ENCODE measurements around the gene LMNA.
A peak's percentile ranks its signal among the peaks of the same experiment; 100 is the strongest.

LMNA gene

DNA sequence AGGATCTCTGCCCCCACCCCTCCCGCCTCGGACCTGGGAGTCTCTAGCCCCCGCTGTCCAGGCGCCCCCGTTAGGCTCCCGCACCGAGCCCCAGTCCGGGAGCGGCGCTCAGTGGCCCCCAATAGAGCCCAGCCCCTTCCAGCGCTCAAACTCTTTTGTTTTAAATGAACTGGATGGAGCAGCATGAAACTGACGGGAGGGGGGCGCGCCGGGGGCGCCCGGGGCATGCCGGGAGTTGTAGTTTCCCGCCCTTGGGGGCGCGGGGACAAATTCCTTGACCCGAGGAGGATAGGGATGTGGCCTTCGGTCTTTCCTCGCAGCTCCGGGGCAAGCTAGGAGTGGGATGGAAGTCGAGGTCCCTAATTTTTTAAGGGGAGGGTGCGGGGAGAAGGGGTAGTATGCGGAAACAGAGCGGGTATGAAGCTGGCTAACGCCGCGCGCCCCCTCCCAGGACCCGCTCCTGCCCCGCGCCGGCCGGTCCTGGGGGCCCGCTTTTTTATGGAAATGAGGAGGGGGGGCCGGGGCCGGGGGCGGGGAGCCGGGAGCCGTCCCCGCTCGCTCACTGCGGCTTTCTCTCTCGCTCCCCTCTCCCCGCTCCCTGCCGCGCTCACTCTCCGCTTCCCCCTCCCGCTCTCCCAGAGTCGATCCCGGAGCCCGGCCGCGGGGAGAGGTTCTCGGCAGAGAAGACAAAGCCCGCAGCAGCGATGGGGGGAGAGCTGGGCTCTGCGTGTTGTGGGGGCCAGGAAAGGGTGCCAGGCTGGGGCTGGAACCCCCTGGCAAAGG is 32.0 kb upstream of the LMNA start, which contains the start of gene MEX3A:
Gene MEX3A, minus strand, starts transcription at position 157 of the 783 bp plus-strand sequence. CDS start 467 bp downstream, outside the sequence.
- DNase-seq (ENCODE audit: low spot score), result peak; percentile 98

DNA sequence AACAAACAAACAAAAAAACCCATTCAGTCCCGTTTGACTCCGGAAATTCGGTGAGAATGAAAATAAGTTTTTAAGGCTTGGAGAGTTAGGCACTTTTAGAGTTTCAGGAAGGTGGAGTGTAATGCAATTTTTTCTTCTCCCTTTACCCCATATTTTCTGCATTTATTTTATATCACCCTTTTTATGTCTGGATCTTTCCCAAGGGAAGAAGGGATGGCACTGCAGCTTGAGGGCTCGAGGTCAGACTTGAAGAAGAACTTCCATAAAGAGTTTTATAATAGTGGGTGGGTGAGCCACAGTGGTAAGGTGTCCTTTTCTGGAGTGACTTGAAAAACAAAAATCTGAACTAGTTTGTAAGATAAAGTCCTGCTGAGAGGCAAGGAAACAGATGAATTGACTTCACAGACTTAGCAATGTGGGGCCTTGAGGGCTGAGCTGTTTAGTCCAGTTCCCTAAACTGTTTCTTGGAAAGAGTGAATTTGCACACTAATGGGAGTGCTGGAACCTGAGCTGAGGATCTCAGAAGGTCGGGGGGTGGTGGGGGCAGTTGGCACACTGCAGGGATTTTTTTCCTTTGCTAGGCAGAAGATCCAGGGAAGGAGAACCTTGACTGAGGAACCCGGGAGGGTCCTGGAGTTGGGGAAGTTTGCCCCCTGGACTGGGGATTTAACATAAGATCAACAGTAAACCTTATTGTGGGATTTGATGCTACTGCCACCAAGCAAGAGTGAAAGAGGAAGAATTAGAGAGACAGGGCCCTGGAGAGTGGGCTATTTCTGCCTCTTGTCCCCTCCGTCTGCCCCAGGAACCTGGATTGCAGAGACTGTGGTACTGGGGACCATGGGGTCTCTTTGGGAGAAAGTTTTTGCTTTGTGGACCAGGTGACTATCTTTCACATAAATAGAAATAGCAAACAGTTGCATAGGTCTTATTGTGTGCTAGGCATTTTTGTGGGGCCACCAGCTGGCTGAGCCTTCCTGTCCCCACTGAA is 30.4 kb upstream of the LMNA start:
- DNase-seq (ENCODE audit: low spot score), result no peak

DNA sequence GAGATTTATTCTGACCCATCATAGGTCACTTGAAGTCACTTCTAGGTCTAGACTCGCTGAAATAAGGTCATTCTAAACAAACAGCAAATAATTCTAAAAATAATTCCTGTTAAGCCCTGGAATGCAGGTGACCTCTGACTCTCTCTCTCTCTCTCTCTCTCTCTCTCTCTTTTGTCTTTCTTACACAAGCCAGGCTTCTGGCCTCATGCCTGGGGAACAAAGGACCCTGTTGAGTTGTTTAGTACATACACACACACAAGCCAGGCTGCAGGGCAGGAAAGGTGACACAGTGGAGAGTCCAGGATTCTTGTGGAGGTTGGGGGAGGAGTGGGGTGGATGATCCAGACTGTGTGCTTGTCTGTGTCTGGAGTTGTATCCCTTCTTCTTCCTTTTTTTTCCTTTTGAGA is 28.3 kb upstream of the LMNA start:
- no peak for DNase-seq (ENCODE audit: low spot score)

DNA sequence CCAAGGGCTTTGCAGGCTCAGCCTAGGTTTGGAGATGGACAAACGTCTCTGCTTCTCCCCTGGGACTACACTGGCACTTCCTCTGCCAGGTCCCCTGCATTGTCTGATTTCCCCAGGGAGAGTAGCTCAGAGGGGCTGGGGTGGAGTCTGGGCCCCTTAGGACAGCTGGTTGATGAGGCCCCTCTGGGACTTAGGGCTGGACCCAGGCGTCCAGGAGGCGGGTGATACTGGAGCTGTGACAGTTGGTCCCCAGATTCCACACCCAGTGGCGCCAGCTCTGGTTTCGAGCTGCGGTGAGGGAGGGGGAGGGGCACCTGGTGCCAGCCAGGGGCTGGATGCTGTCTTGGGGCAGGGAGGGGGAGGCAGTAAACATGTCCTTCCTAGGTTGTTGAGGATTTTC is 24.8 kb upstream of the LMNA start:
- DNase-seq (ENCODE audit: low spot score), result no peak

DNA sequence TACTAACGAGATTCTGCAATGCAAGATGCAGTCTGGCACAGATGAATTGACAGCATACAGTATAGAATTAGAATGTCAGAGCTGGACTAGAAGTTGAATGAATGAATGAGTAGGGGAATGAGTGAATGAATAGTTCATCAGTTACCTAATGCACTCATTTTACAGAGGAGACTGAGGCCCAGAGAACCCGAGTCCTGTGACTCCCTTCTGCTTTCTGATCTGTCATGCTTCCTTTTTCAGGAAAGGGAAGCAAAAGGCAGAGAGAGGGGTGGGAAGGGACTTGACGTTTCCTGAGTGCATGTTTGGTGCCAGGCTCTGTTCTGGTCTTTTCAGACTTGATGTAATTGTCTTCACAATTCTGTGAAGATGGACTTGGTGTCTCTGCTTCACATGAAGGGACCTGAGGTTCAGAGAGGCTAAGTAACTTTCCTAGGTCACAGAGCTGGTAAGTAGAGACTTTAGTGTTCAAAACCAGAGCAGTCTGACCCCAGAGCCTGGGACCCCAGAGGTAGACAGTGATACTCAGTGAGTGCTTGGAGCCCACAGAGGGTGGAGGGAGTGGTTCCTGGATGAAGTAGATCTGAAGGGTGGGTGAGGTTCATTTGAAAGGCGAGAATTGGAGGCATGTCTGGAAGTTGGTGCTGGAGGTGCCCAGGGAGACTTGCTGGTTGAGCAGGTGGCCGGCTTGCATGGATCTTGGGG is 24.2 kb upstream of the LMNA start:
- no peak for DNase-seq (ENCODE audit: low spot score)

DNA sequence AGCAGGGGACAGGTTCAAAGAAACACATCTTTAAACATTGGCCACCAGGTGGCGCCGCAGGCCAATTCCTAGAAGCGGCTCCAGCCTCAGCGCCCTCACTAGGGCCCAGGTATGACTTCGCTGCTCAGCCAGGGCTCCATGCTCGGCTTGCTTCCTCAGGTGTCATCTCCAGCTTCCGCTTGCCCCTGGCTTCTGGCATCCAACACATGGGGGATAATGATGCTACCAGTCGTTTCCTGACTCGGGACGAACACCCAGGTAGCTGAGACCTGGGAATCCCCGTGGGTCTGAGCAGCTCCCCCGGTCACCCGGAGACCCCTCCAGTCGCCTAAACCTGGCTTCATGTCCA is 23.7 kb upstream of the LMNA start:
- DNase-seq (ENCODE audit: low spot score), result peak; percentile 88

DNA sequence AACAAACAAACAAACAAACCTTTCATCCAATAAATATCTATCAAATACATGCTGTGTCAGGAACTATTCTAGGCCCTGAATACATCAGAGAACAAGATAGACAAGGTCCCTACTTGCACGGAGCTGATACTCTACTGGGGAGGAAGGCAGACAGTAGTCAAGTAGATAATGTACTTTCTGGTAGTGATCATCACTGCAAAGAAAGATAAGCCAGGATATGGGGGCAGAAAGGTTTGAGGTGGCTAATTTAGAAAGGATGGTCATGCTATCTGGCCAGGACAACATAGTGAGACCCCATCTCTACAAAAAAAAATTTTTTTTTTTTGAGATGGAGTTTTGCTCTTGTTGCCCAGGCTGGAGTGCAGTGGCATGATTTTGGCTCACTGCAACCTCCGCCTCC is 22.9 kb upstream of the LMNA start:
- no peak for DNase-seq (ENCODE audit: low spot score)

DNA sequence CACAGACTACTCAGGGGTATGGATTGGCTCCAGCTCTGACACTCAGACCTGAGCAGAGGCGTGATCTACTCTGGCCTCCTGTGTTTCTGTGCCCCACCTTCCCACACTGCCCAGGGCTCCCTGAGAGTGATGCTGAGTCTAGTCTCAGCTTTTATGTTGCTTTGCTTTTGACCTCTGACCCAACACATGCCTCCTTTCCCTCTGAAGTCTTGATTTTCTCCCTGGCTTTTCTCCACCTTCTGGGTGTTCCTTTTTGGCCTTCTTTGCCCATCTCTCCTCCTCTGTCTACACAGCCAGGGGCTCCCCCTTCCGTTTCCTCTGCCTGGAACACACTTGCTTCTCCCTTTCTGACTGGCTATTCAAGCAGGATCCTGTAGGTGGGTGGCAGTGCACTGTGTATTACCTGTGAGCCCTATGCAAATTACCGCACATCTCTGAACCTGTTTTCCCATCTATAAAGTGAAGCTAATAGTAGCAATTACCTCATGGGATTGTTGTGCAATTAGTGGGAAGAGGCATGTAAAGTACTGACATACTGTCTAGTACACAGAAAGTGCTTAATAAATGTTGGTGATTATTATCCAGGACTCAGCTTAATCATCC is 18.5 kb upstream of the LMNA start:
- DNase-seq (ENCODE audit: low spot score), result no peak

DNA sequence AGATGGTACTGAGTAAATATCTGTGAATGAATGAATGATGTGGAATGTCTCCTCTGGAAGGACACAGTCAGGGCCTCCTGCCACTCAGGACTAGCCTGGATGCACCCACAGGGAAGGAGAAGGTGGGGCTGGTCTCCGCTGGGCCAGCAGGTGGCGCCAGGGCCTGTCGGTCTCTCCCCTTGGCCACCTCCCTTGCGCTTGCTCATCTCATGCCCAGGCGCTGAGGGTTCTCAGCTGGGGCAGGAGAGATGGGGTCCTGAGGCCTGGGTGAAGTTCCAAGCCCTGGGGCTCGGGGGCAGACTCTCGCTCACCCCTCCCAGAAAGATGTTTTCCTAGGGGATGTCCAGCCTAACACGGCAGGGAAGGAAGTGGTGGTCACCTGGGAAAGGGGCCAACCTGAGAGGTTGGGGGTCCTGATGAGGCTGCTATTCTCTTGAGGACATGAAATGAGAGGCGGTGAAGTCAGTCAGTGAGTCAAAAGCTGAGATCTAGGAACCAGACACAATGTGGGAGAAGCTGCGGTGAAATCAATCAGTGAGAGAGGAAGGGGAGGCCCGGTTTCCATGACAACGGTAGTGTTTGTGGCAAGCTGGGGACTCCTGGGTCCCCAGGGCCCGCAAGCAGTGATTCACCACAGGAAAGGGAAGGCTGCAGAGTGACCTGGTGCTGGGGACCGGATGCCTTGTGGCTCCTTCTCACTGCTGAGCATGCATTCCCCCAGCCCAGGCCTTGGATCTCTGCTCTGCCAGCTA is 17.7 kb upstream of the LMNA start:
- DNase-seq (ENCODE audit: low spot score), result peak; percentile 87

DNA sequence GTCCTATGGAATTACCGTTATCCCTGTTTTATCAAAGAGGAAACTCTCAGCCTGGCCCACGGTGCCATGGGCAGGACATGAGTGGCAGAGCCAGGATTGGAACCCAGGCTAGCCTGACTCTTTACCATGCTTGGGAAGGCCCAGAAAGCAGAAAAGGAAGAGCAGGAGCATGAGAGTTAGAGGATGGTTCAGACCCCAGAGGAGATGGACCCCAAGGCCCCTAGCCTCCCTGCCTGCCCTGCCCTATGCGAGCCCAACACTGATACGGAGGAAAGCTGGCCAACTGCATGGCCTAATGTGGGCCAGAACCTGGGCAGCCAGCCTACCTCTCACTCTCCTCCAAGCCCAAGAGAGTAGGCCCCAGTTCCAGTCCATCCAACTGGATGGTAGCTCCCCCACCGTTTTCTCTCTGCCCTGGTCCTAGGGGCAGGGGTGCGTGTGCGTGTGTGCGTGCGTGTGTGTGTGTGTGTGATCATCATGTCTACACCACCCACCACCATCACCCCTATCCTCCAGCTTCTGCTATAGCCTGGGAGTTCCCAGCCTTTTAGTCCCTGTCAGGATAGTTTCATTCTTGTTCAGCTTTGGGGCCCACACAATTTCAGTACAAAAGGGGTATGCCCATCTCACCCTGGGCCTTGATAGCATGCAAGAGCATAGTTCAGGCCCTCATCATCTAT is 16.9 kb upstream of the LMNA start:
- no peak for DNase-seq (ENCODE audit: low spot score)

DNA sequence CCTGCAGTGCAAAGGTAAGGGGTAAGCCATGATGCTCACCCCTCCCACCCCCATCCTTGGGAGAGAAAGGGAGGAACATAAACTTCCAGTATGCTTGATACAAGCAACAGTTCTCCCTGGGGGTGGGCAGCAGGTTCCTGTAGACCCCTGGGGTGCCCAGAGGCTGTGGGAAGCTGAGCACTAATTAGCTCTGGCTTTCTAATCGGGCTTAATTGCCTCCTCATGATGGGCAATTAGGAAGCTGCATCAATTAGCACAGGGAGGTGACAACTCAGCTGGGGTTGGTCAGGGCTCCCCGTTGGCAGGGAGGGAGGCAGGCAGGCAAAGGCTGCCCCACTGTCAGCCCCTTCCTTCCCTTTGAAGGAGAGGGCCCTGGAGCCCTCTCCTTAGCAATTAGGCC is 15.7 kb upstream of the LMNA start:
- DNase-seq (ENCODE audit: low spot score), result no peak

DNA sequence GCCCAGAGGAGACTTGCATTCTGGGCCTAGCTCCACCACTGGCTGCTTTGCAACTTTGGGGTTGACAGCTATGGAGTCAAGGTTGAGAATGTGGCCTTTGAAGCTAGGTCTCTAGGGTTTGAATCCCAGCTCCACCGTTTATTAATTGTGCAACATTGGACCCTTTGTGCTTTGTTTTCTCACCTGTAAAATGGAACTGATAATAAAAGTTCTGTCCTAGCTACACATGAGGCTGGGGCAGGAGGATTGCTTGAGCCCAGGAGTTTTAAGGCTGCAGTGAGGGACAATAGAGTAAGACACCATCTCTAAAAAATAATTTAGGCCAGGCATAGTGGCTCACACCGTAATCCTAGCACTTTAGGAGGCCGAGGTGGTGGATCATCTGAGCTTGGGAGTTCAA is 15.2 kb upstream of the LMNA start:
- DNase-seq (ENCODE audit: low spot score), result no peak

DNA sequence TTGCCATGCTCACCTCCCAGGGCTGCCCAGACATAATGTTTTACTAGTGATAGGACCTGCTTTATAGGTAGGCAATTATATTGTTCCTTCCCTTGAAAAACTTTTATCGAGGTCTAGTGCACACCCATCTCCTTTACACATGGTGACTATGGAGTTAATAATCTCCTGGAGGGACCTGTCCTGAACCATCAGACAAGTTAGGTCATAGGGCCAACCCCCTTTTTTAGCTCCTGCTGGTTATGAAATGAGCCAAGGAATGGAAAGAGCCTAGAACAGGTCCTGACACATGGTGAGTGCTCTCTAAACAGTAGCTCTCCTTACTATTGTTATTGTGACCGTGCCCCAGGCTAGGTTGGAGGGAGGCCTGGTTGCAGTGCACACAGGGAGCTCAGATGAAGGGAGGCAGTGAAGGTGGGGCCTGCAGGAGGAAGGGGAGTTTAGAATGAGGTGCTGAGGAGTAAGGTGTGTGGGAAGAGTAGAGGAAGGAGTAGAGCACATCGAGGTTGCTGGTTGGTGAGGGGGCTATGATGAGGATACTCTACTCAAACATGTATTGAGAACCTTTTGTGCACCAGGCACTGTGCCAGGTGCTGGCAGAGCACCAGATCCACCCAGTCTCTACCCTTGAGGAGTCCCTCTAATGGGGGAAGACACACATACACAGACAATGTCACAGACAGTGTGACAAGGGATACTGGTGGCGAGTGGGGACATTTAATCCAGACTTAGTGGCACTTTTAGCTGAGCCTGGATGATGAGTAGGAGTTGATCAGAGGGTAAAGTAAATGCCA is 14.1 kb upstream of the LMNA start:
- DNase-seq (ENCODE audit: low spot score), result no peak

DNA sequence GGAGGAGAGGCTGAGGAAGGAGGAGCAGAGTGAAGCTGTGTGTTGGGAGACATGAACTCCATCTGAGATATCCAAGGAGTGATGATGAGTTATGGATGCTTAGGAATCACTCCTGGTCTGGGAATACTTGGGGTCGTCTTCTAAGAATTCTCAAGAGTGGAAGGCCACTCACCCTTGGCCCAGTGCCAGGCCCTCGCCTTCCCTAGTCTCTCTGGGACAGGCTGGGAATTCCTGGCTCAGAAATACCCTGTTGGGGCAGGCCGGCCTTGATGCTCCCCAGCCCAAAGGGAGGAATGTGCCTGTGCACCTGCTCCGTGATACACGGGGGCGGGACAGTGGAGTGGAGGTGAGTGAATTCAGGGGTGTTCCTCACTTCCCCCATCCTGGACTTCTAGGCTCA is 12.6 kb upstream of the LMNA start:
- DNase-seq (ENCODE audit: low spot score), result no peak

DNA sequence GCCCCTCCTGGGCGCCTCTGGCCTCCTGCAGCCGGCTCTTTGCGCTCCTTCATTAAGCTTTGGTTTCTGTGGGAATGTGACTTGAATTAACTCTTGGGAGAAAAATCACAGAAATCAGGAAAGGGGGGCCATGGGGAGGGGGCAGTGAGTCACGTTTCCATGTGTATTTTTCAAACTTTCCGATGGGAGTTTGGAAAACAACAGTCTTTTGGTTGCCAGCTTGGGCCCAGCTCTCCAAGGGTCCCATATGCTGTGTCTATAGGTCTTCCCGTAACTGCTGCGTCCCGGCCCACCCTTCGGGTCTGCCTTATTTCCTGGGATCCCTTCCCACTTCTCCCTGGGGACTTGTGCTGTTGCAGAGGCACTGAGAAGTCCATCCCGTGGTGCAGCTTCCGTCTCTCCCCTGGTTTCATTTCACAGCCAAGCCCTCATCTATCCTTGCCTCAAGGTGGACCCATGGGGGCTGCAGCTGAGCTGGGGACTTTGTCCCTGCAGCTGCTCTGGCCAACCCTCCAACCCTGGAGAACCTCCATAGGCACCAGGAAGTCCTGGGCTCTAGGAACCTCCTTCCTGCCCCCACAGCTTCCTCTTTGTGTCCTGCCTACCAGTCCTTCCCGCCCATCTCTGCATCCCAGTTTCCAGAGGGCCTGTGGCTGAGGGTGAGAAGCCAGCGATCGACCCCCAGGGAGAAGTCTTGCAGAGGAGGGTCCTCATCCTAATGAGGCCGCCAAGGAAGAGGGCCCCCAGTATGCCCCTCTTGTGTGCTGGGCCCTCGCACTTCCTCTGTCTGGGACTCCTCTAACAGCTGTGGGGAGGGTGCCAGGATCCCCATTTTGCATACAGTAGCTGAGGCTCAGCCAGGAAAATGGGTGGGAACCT is 11.6 kb upstream of the LMNA start:
- peak; percentile 45 for DNase-seq (ENCODE audit: low spot score)

DNA sequence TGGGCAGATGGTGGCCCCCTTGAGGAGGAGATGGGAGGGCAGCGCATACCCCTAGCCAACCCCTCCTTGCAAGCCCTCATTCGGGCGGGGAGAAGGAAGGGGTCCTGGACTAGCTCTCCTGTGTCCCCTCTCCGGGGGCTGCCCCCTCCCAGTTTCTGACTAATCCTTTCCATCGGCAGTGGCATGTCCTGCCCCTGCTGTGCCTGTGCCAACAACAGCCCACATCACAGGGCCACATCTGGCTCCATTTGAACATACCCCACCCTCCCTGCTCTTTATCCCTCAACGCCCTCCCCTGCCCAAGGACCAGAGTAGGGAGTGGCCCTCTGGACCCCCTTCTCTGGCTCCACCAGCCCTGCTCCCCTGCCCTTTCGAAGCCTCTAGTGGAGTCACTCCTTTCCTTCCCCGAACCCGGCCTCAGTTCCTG is 11.0 kb upstream of the LMNA start:
- no peak for DNase-seq (ENCODE audit: low spot score)

DNA sequence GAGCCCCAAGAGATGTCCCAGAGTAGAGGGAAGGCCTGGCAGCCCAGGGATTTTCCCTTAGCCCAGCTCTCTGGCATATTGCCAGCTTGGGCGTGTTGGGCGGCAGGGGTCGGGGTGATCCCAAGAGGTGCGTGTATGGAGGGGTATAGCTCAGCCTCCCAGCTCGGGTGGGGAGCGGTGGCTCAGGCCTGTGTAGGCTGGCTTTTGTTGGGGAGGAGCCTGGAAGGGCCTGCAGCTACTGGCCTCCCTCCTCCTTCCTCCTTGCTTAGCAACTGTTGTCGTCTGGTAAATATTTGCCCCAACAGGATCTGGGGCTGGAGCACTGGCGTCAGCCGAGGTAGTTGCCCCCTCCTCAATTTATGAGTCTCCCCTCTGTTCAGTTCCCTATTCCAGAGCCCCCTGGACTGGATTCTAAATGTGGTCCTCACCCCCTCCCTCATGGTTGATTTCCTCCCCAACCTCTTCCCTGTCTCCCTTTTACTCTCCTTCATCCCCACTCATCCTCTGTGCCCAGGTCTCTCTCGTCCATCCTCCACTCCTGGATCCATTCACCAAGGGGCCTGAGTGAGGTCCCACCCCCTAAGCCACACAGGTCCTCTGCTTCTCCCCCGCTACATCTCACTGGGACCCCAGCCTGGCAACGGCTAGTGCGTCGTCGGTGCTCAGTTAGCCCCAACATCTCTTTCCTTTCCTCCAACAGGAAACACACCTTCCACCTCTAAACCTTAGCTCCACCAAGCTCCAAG is 10.3 kb upstream of the LMNA start:
- DNase-seq (ENCODE audit: low spot score), result no peak
